ENCODE results near the gene BRIX1. TPM values are rescaled to one million over a fixed set of nuclear protein-coding genes. Genes with fewer than 3 reads are reported as not detected.

Gene BRIX1
- polyA plus RNA-seq, 1 donor (not counting 4 experiments of a cell fraction or from before 2014, with no cell fraction given), result 63.0 TPM

DNA sequence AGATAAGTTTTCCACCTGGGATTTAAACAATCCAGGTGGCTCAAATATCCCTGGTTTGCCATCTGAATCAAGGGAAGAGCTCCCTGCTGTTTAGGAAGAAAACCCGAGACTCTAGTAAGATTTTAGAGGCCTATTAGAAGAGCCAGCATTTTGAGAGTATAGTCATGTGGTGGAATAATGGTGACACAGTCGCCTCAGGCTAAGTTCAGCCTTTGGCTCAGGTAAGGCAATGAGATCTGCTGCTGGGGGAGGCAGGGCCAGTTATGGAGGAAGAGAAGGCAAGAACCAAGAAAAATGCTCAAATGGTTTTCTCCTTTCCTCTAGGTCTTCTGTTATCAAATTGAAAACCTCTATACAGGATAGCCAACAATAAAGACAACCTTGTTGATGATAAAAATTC, 16.4 kb upstream of the BRIX1 start:
- Histone ChIP-seq H3K4me3 (ENCODE audit: control insufficient read depth in 2 of 3, extremely low read depth in 1 of 3, insufficient read depth in 2 of 3, low read depth in 1 of 3, low read length in 3 of 3) (no peak overlapping the region), H4K20me1 (ENCODE audit: control insufficient read depth, extremely low read depth, insufficient read depth, low read length) (no peaks in the 10 kb centered on the region), H3K36me3 (ENCODE audit: control insufficient read depth in 2 of 2, extremely low read depth in 1 of 2, insufficient read depth in 2 of 2, low read length in 2 of 2) (no peaks in the 10 kb centered on the region), H3K4me2 (ENCODE audit: control insufficient read depth, extremely low read depth, insufficient read depth, low read depth, low read length) (no peak overlapping the region), H3K27me3 (ENCODE audit: control insufficient read depth, extremely low read depth, insufficient read depth, low read length) (no peaks in the 10 kb centered on the region), H3K9ac (ENCODE audit: control insufficient read depth, extremely low read depth, insufficient read depth, low read length) (no peak overlapping the region), H3K27ac (ENCODE audit: control insufficient read depth, insufficient read depth, low read length) (no peak overlapping the region), H3K79me2 (ENCODE audit: control insufficient read depth, insufficient read depth, low read length) (no peaks in the 10 kb centered on the region), H3K4me1 (ENCODE audit: control insufficient read depth, extremely low read depth, insufficient read depth, low read length) (peaks cover 5% of the 10 kb centered on the region), H2AFZ (ENCODE audit: control insufficient read depth, low read length) (no peak overlapping the region), H3K9me1 (ENCODE audit: control insufficient read depth, extremely low read depth, insufficient read depth, low read length) (no peaks in the 10 kb centered on the region), H3K9me3 (ENCODE audit: control insufficient read depth, low read depth, low read length) (no peaks in the 10 kb centered on the region)
- dilution Hi-C loops (cut with MboI; ENCODE audit: extremely low pct_ligation_motif_present, low sequenced_read_pairs), result no loop called here
- DNase-seq (ENCODE audit: low read depth, low spot score), result no peak
- no peak for FAIRE-seq
- TF ChIP-seq EZH2 (IDR thresholded peaks at IDR 0.05; ENCODE audit: low read length), result no peak
- TF ChIP-seq, protein P1, sequence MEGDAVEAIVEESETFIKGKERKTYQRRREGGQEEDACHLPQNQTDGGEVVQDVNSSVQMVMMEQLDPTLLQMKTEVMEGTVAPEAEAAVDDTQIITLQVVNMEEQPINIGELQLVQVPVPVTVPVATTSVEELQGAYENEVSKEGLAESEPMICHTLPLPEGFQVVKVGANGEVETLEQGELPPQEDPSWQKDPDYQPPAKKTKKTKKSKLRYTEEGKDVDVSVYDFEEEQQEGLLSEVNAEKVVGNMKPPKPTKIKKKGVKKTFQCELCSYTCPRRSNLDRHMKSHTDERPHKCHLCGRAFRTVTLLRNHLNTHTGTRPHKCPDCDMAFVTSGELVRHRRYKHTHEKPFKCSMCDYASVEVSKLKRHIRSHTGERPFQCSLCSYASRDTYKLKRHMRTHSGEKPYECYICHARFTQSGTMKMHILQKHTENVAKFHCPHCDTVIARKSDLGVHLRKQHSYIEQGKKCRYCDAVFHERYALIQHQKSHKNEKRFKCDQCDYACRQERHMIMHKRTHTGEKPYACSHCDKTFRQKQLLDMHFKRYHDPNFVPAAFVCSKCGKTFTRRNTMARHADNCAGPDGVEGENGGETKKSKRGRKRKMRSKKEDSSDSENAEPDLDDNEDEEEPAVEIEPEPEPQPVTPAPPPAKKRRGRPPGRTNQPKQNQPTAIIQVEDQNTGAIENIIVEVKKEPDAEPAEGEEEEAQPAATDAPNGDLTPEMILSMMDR (optimal IDR thresholded peaks at IDR 0.05 in 1 of 3, IDR thresholded peaks at IDR 0.05 in 1 of 3, conservative IDR thresholded peaks at IDR 0.05 in 1 of 3; ENCODE audit: extremely low read depth in 1 of 3, insufficient read depth in 2 of 3, low read length in 3 of 3), result no peak

DNA sequence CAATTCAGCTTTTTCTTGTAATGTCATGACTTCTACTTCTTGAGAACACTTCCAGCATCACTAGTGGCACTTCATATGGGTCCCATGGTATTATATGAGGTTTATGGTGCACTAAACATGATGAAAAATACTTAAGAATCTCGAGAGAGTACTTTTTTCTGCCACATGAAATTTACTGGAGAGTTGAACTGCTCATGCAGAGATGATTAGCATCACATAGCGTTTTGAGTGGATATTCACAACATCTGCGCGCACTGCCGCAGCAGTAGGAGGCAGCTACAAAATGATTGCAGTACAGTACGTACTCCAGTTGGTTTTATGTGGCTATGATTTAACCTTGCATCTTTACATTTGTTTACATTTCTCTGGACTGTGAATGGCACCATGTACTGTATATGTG, 14.9 kb upstream of the BRIX1 start:
- no peaks in the 10 kb centered on the region for H3K9me3 ChIP-seq (ENCODE audit: control insufficient read depth, low read depth, low read length)
- H4K20me1 ChIP-seq (ENCODE audit: control insufficient read depth, extremely low read depth, insufficient read depth, low read length), result no peaks in the 10 kb centered on the region
- no peak overlapping the region for H3K9ac ChIP-seq (ENCODE audit: control insufficient read depth, extremely low read depth, insufficient read depth, low read length)
- H2AFZ ChIP-seq (ENCODE audit: control insufficient read depth, low read length), result no peak overlapping the region
- H3K4me3 ChIP-seq (ENCODE audit: control insufficient read depth in 2 of 3, extremely low read depth in 1 of 3, insufficient read depth in 2 of 3, low read depth in 1 of 3, low read length in 3 of 3), result no peak overlapping the region
- no peaks in the 10 kb centered on the region for H3K36me3 ChIP-seq (ENCODE audit: control insufficient read depth in 2 of 2, extremely low read depth in 1 of 2, insufficient read depth in 2 of 2, low read length in 2 of 2)
- peaks cover 5% of the 10 kb centered on the region for H3K4me1 ChIP-seq (ENCODE audit: control insufficient read depth, extremely low read depth, insufficient read depth, low read length)
- H3K79me2 ChIP-seq (ENCODE audit: control insufficient read depth, insufficient read depth, low read length), result no peaks in the 10 kb centered on the region
- TF ChIP-seq, protein P1 (optimal IDR thresholded peaks at IDR 0.05 in 1 of 3, IDR thresholded peaks at IDR 0.05 in 1 of 3, conservative IDR thresholded peaks at IDR 0.05 in 1 of 3; ENCODE audit: extremely low read depth in 1 of 3, insufficient read depth in 2 of 3, low read length in 3 of 3), result no peak
- TF ChIP-seq EZH2 (IDR thresholded peaks at IDR 0.05; ENCODE audit: low read length), result no peak
- DNase-seq (ENCODE audit: low read depth, low spot score), result no peak
- FAIRE-seq, result no peak
- H3K27me3 ChIP-seq (ENCODE audit: control insufficient read depth, extremely low read depth, insufficient read depth, low read length), result no peaks in the 10 kb centered on the region
- no peak overlapping the region for H3K27ac ChIP-seq (ENCODE audit: control insufficient read depth, insufficient read depth, low read length)
- no peak overlapping the region for H3K4me2 ChIP-seq (ENCODE audit: control insufficient read depth, extremely low read depth, insufficient read depth, low read depth, low read length)
- dilution Hi-C loops (cut with MboI; ENCODE audit: extremely low pct_ligation_motif_present, low sequenced_read_pairs), result no loop called here
- no peaks in the 10 kb centered on the region for H3K9me1 ChIP-seq (ENCODE audit: control insufficient read depth, extremely low read depth, insufficient read depth, low read length)

Data from keratinocyte (primary cell).